ENCODE measurements around the gene FAF1.

- TF ChIP-seq EZH2phosphoT487 (IDR thresholded peaks at IDR 0.05; ENCODE audit: insufficient read depth, low read depth) (no peak), EZH2 (IDR thresholded peaks at IDR 0.05; ENCODE audit: insufficient read depth, poor library complexity, severe bottlenecking) (no peak)
Observed at GRCh38 chr1:50622259-50622658, 337.8 kb downstream of the FAF1 start.

All from GM23248 (cell line).